ENCODE data around the gene RGL1. TPM values are rescaled to one million over a fixed set of nuclear protein-coding genes. Genes with fewer than 3 reads are reported as not detected.

The RGL1 gene
- total RNA-seq, 2 experiments from 2014 or later = 1.6 to 1.7 TPM

- no peak for DNase-seq
- H3K4me1 Mint-ChIP-seq = peaks cover 8% of the 10 kb centered on the region
- no peak overlapping the region for H3K4me3 Mint-ChIP-seq
- H3K27ac Mint-ChIP-seq = no peak overlapping the region
- H3K27me3 Mint-ChIP-seq = peaks cover 7% of the 10 kb centered on the region
- H3K36me3 Mint-ChIP-seq = no peaks in the 10 kb centered on the region
- no peaks in the 10 kb centered on the region for H3K9me3 Mint-ChIP-seq
These were observed 161.6 kb downstream of the RGL1 start for GRCh38 chr1:183966487-183966886.

DNA sequence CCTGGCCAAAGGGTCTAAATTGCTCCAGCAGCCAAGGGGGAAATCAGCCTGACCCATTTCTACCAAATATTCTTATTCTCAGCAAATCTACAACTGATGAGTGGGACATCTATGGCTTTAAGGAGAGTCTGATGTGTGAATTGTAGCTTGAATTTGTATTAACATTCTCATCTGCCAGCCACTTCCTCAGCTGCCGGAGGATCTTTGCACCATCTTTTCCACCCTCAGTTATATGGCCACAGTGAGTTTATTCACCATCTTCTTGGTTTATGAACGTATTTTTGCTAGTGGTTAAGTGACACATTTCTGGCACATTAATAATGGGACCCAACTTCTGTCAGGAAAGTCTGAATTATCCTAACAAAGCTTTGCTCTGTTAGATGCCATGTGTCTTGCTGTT lies 163.0 kb downstream of the RGL1 start:
- Mint-ChIP-seq H3K27me3 (peaks cover 7% of the 10 kb centered on the region), H3K36me3 (no peaks in the 10 kb centered on the region), H3K4me1 (peaks cover 4% of the 10 kb centered on the region), H3K4me3 (no peak overlapping the region), H3K9me3 (no peaks in the 10 kb centered on the region), H3K27ac (no peak overlapping the region)
- DNase-seq = no peak

- H3K27me3 Mint-ChIP-seq = peaks cover 7% of the 10 kb centered on the region
- H3K27ac Mint-ChIP-seq = no peak overlapping the region
- no peaks in the 10 kb centered on the region for H3K36me3 Mint-ChIP-seq
- no peak for DNase-seq
- no peak overlapping the region for H3K4me3 Mint-ChIP-seq
- H3K4me1 Mint-ChIP-seq = peaks cover 3% of the 10 kb centered on the region
- no peaks in the 10 kb centered on the region for H3K9me3 Mint-ChIP-seq
These were observed 163.5 kb downstream of the RGL1 start for GRCh38 chr1:183968386-183968785.

GRCh38 chr1:183970516-183971300 lies 165.8 kb downstream of the RGL1 start:
- Mint-ChIP-seq H3K4me3 (no peak overlapping the region), H3K27me3 (peaks cover 4% of the 10 kb centered on the region), H3K27ac (no peak overlapping the region), H3K4me1 (peaks cover 3% of the 10 kb centered on the region), H3K36me3 (no peaks in the 10 kb centered on the region), H3K9me3 (no peaks in the 10 kb centered on the region)
- DNase-seq = no peak

DNA sequence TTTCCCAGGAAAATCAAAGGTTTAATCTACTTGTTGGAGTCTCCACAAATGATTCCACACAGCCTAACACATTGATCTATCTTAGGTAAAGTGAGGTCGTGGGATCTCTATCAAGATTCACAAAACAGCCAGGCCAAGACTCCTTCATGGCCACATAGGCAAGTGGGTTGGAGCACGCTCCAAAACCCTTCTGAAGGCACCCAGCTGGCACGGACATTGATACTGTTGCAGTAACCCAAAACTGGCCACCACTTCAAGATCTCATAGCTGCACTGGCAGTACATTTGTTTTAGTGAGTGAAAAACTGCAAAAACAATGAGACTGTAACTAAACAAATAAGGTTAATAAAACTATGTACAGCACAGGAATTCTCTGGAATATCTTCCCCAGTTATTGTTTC lies 170.7 kb downstream of the RGL1 start:
- DNase-seq = no peak
- Mint-ChIP-seq H3K36me3 (no peaks in the 10 kb centered on the region), H3K27ac (no peak overlapping the region), H3K4me3 (no peak overlapping the region), H3K9me3 (no peaks in the 10 kb centered on the region), H3K4me1 (no peaks in the 10 kb centered on the region), H3K27me3 (no peaks in the 10 kb centered on the region)

GRCh38 chr1:183977717-183978116 lies 172.8 kb downstream of the RGL1 start:
- no peaks in the 10 kb centered on the region for H3K27me3 Mint-ChIP-seq
- H3K4me3 Mint-ChIP-seq = no peak overlapping the region
- no peak for DNase-seq
- H3K4me1 Mint-ChIP-seq = no peaks in the 10 kb centered on the region
- H3K27ac Mint-ChIP-seq = no peak overlapping the region
- no peaks in the 10 kb centered on the region for H3K9me3 Mint-ChIP-seq
- no peaks in the 10 kb centered on the region for H3K36me3 Mint-ChIP-seq

Other genes starting within 250 kb of the RGL1 start
- gene NCF2, start 214.7 kb upstream of the RGL1 start, total RNA-seq = 1 to 10 TPM; 4.0 to 5.4 TPM
- gene ARPC5, start 169.3 kb upstream of the RGL1 start, total RNA-seq = 100 to 1,000 TPM; 130 to 136 TPM
- gene APOBEC4, start 151.8 kb upstream of the RGL1 start, total RNA-seq = not detected
- gene COLGALT2, start 232.6 kb downstream of the RGL1 start, total RNA-seq = 1 to 10 TPM in 1 of 2 experiments, under 1 TPM in 1; 0.94 to 1.1 TPM
- gene TSEN15, start 246.6 kb downstream of the RGL1 start, total RNA-seq = 10 to 100 TPM; 45.0 to 48.3 TPM

All from activated naive CD8-positive, alpha-beta T cell treated with anti-CD3 and anti-CD28 coated beads for 36 hours (primary cell).